ENCODE measurements around the gene HORMAD2.
"Not testable (repeated sequence)": the region's sequence is repeated elsewhere in the genome, so short reads cannot be mapped to it uniquely, and the experiment has no call there.

HORMAD2 gene

DNA sequence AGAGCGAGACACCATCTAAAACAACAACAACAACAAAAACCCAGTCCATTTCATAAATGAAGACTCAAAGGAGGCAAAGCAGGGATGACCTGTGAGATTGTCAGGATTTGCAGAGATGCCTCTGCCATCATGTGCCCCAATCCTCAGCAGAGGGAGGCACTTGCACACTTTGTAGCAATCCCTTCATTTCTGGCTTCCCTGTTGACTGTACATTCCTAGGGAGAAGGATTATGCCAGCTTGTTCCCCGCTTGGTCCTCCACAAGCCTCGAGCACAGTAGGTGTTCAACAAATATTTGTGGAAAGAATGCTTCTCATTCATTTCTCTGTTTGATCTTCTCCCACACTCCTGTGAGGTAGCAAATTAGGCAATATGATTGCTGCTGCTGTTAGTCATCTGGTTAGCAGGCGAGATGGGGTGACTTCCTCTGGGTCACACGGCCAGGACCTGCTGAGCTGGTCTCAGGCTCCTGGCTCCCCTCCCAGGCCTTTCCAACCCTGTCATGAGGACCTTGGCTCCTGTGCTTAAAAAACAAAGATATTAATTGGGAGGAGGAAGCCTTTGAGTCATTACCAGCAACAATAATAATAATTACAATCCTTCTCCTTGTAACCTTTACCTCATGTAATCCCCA is 132.2 kb downstream of the HORMAD2 start:
- peak; percentile 89 to 96 (median 94) for DNase-seq

DNA sequence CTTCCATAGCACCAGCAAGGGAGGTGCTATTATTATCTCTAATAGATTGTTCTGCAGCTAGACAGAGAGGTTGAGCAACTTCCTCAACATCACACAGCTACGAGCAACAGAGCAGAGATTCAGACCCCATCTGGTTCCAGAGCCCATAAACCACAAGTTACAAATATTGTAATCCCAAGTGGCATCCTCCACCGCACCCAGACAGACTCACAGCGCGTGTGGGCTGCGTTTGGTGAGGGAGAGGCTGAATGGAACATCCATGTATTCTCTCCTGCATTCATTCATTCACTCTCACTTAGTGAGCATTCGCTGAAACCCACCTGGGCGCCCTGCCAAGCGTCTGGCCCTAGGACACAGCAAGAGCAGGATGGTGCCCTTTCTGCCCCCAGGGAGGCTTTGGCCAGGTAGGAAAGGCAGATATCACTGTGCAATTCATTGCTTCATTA is 132.8 kb downstream of the HORMAD2 start:
- DNase-seq = peak; percentile 81 to 89 (median 84)

DNA sequence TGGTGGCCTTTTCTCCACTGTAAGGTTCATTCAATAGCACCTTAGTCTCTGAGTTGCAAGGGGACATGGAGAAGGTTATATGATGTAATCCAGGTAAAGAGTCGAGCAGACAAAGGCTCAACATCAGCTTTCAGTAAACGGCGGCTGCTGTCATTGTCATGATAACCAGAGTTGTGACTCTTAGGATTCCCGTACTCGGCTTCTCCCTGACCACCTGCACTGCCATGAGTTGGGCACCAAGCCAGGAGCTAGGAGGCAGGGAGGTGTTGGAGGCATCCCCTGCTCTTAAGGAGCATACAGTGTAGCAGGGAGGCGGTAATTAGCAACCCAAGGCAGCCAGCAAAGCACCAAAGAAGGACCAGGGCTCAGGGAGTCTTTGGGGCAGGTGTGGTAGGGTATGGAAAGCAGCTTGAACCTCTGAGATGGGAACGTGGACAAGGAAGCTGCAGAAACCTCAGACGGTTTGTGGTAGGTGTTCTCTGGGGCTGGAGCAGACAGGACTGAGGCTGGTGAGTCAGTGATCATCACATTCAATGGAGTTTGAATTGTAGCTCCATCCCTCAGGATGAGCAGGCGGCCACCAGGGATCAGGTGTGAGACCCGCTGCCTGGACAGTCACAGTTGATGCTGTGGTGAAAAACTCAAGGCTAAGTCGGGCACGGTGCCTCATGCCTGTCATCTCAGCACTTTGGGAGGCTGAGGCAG is 134.6 kb downstream of the HORMAD2 start:
- no peak for DNase-seq

DNA sequence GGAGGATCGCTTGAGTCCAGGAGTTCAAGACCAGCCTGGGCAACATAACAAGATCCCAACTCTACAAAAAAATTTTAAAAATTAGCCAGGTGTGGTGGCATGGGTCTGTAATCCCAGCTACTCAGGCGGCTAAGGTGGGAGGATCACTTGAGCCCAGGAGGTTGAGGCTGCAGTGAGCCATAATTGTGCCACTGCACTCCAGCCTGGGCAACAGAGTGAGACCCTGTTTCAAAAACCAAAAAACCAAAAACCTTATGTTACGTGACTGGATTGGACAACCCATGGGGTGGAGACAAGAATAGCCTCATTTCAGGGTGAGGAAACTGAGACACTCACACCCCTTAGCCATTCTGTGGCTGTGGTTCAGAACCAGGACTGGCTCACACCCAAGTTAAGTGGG is 136.0 kb downstream of the HORMAD2 start:
- DNase-seq = not testable (repeated sequence)

DNA sequence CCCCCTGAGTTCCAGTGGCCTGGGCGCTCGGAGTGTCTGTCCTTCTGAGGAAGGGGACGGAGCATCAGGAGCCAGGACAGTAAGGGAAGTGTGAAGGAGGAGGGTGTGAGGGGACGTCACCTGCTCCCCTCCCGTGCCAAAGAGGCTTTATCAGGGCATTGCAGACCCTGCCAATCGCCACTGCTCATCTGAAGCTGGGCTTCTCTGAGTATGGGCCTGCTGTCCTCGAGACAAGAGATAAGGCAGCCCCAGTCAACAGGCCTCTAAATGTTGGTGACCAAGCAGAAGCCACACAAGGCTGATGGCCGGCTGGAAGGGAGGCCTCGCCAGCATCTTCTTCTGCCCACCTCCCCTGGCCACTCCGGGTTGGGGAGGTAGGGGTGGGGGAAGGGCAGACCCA is 136.4 kb downstream of the HORMAD2 start:
- no peak for DNase-seq

DNA sequence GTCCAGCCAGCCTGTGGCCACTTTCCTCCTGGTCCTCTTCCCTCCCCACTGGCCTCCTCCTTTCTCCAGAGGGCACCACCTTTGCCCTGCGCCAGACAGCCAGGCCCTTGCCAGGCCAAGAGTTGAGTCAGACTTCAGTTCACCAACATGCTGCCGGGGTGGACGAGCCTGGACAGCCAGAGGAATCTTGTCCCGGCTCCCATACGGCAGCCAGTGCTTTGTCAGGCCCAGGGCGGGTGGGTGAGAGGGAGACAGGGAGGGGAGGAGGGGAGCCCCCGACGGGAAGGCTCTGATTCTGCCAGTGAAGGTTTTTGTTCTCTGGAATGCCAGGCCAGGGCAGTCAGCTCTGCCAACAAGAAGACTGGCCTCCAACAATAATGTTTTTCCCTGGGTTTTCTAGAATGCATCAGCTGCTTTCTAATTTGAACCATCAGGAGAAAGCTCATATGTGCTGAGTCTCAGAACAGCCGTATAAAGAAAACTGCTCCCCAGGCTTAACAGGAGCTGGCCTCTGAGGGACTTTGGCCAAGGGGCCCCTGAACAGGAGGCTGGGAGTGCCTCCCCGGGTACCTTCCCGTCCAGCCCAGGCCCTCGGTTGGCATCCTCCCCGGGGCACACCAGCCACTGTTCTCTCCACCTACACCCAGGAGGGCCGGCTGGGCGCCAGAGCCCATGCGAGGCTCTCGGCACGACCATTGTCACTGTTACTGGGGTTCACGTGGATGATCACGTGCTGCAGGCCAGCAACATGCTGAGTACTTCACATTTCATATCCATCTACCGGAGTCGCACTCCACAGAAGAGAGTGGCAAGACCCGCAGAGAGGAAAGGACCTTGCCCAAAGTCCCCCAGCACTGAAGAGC is 137.7 kb downstream of the HORMAD2 start:
- DNase-seq = no peak

DNA sequence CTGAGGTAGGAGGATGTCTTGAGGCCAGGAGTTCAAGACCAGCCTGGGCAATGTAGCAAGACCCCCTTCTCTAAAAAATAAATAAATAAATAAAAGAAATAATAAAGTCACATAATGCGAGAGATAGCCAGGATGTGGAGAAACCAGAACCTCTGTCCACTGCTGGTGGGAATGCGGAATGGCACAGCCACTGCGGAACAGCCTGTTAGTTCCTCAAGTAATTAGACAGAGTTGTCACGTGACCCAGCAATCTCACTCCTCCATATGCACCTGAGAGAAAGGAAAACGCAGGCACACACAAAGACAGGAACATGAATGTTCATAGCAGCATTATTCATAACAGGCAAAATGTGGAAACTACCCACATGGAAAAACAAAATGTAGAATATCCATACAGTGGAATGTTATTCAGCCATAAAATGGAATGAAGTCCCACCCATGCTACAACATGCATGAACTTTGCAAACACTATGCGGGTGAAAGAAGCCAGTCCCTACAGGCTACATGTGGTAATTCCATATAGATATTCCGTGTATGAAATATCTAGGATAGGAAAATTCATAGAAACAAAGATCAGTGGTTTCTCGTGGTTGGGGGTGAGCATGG is 138.9 kb downstream of the HORMAD2 start:
- DNase-seq = no peak

DNA sequence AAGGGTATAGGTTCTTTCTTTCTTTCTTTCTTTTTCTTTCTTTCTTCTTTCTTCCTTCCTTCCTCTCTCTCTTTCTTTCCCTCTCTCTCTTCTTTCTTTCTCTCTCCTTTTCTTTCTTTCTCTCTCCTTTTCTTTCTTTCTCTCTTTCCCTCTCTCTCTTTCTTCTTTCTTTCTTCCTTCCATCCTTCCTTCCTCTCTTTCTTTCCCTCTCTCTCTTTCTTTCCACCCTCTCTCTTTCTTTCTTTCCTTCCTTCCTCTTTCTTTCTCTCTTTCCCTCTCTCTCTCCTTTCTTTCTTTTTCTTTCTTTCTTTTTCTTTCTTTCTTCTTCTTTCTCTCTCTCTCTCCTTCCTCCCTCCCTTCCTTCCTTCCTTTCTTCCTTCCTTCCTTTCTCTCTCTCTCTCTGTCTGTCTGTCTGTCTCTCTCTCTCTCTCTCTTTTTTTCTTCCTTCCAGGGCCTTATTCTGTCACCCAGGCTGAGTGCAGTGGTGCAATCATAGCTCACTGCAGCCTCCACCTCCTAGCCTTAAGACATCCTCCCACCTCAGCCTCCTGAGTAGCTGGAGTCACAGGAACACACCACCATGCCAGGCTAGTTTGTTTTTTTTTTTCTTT is 139.5 kb downstream of the HORMAD2 start:
- no peak for DNase-seq

DNA sequence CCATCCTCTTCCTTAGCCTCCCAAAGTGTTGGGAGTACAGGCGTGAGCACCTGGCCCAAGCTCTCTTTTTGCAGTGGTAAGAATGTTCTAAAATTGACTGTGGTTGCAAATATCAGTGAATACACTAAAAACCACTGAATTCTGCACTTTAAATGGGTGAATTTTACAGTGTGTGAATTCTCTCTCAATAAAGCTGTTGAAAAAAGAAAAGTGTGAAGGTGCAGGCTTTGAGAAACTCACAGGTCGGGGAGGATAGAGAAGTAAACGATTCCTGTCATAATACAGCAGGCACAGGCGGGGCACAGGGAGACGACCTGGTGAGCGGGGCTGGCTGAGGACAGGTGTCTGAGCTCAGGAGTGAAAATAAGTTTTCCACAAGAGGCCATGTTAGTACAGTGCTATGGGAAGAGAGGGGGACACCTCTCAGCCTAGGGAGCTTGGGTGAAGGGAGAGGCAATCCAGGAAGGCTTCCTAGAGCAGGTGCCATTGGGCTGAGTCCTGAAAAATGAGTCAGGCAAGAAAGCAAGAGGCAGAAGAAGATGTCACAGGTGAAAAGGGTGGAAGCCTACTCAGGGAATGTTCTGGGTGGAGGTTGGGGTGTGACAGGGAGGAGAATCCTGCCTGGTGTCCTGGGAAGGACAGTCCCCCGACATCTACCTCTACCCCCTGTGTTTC is 140.2 kb downstream of the HORMAD2 start:
- DNase-seq = no peak

DNA sequence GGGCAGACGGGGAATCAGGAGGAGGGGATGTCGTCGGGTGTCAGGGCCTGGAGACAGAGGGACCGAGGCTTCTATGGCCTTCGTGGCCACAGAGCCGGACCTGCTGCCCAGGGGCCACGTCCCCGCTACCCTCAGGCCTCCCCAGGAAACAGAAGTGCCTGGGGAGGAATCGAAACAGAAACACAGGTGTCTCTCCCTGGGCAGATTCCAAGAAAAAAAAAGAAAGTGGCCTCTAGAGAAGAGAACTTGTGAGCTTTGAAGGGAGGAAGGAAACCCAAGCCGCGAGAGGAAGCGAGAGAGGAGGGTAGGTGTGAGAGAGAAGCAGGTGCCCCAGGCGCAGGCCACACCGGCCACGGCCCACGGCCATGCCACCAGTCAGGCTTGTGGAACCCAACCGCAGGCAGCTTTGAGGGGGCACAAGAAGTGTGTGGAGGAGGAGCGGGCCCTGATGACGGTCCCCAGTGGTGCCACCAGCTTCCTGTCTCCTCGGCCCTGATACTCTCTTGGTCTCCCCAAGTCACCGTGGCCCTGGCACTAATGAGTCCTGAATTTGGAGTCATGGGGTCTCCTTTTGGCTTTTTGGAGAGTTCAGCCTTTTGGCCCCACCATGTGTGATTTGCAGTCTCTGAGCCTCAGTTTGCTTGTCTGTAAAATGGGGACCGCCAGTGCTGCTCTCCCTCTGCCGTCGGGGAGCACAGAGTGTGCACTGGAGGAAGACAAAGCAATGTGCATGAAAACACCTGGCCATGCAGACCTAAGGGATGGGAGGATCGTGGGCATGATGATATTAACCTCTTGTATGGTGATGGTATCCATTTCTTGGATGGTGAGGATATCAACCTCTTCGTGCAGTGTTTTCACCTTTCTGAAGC is 141.1 kb downstream of the HORMAD2 start:
- peak in 3 of 4 experiments; percentile 9 to 40 (median 16) for DNase-seq

DNA sequence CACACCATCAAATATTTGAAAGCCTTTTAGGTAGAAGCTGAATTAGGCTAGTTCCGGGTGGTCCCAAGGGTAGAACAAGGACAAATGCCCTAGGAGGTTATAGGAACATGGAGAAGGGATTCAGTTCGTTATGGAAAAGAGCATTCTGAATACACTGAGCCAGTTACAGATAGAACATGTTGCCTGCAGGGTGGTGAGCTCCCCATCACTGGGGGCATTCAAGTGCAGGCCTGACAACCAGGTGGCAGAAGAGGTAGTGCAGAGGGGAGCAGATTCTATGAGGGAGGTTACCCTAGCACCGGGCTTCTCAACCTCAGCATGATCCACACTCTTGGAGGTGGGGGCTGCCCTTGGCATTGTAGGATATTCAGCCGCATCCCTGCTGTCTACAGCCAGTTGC is 142.1 kb downstream of the HORMAD2 start:
- DNase-seq = no peak

DNA sequence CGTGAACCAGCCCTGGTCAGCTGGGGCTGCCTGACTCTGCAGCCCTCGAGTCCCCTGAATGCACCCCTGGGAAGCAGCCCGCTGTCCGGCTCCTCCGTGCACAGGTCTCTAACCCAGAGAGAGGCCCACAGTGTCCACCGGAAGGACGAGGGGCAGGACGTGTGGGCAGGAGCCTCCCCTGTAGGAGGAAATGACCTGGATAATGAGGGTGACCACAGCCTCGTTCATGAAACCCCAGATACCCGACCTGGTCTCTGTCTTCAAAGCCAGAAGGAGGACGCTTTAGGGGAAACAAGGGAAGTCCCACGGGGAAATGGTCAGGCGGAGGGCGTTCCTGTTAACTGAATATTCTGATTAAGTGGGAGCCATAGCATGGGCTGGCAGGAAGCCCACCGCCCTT is 143.0 kb downstream of the HORMAD2 start:
- no peak for DNase-seq

DNA sequence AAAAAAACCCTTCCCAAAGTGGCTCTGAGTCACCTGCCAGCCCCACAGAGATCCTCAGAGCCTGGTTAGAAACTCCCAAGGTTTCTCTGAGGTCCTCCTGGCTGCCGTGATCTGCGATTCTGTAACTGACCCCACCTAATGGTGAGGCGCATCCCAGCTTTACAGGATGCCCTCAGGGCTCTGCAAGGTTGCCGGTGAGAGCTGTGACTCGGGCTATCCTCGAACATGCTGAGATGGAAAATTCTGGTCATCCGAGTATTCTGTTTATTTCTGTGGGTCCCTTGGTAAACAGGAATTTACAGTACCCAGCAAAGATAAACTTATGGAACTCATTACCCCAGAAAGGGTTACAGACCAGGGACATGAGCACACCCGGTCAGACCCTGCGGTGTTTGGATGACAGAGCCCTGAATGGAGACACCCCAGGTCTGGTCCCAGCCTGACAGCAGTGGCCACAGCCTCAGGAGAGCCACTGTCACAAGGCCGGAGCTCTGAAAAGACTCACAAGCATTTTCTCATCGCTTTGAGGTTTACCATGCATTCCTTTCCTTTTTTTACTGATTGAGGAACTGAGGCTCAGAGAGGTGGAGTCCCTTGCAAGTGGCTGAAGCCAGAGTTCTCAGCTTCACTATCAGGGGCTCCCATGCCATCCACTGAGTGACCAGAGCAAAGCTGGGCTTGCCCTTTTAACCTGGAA is 144.0 kb downstream of the HORMAD2 start:
- peak in 3 of 4 experiments; percentile 39 to 60 (median 45) for DNase-seq

DNA sequence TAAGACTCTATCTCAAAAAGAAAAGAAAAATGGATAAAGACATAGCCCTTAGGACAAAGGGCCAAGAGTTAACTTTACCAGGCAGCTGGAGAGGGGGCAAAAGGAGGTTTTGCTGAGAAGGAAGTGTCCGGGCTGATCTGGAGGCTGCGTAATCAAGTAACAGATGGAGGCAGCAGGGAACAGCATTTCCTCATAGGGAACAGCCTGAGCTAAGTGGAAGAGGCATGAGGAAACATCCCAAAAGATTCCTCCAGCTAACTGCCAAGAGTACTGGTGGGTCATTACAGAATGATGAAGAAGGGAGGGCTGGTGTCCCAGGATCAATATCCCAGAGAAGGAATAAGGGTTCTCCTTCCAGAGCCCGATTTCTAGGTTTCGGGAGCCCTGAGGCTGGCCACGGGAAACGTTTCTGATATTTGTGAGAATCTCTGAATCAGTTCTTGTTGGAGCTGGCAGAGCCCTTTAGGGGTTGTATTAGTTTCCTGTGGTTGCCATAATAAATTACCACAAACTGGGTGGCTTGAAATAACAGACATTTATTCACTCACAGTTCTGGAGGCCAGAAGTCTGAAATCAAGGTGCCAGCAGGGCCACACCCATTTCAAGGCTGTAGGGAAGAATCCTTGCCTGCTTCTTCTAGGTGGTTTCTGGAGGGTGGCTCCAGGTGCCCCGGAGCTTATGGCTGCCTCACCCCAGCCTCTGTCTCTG is 145.1 kb downstream of the HORMAD2 start:
- DNase-seq = no peak

DNA sequence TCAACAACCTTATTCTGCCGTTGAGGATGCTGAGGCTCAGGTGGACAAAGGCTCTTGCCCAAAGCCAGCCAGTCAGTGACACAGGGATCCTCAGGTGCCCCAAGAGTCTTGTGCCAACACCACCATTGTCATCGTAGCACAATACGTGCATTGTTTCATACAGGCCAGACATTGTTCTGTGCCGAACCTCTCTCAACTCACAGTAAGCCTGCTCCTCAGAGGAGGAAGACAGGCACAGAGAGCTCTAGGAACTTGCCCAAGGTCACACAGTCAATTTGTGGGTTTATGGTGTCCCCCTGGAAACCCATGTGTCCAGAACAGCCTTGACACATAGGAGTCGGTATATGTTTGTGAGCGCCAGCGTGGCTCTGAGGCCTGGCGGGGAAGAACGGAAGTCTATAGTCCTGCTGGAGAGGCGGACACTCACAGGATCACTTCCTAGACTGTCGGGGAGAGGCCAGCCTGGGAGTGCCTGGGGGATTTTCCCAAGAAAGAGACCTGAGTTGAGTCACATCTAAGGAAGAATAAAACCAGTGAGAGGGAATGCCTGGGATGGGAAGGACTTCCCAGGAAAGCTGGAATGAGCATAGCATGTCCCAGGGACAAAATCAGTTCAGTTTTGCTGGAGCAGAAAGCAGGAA is 146.0 kb downstream of the HORMAD2 start:
- no peak for DNase-seq

All from suppressor macrophage (primary cell).